Stimulated activated memory B cell treated with anti-CD40 and anti-IgM and Interleukin-4, amounts not matched to agents 10 μg/mL and 1 μg/mL and 100 μg/mL, for 72 hours (primary cell): Measurements from ENCODE around the gene ACTN2.
A peak's percentile ranks its signal among the peaks of the same experiment; 100 is the strongest.

Source experiments
- ATAC-seq: fragments of 150-1000 bp; cut with Tn5 transposase; 2 replicates; pipeline ENCODE4 v1.10.0; 2021
- H3K27ac Mint-ChIP-seq: one replicate; pipeline ENCODE4 v1.8.0; 2022; ENCODE audit warnings: mild to moderate bottlenecking, mixed read lengths
- H3K27me3 Mint-ChIP-seq: one replicate; pipeline ENCODE4 v1.8.0; 2022; ENCODE audit warnings: mixed read lengths
- H3K36me3 Mint-ChIP-seq: one replicate; pipeline ENCODE4 v1.8.0; 2022; ENCODE audit warnings: mixed read lengths
- H3K4me1 Mint-ChIP-seq: one replicate; pipeline ENCODE4 v1.8.0; 2022; ENCODE audit warnings: mixed read lengths
- H3K4me3 Mint-ChIP-seq: one replicate; pipeline ENCODE4 v1.8.0; 2022; ENCODE audit warnings: mild to moderate bottlenecking, moderate library complexity, mixed read lengths
- H3K9me3 Mint-ChIP-seq: one replicate; pipeline ENCODE4 v1.8.0; 2022; ENCODE audit warnings: mixed read lengths

Gene ACTN2

GRCh38 chr1:236744533-236744932, 58.2 kb downstream of the ACTN2 start:
- H3K27me3 Mint-ChIP-seq = peaks cover 28% of the 10 kb centered on the region
- no peak overlapping the region for H3K27ac Mint-ChIP-seq
- no peaks in the 10 kb centered on the region for H3K4me1 Mint-ChIP-seq
- no peaks in the 10 kb centered on the region for H3K36me3 Mint-ChIP-seq
- peaks cover 2% of the 10 kb centered on the region for H3K9me3 Mint-ChIP-seq
- no peak for ATAC-seq
- no peak overlapping the region for H3K4me3 Mint-ChIP-seq

GRCh38 chr1:236746785-236747184, 60.5 kb downstream of the ACTN2 start:
- no peaks in the 10 kb centered on the region for H3K36me3 Mint-ChIP-seq
- no peak overlapping the region for H3K27ac Mint-ChIP-seq
- no peak for ATAC-seq
- H3K27me3 Mint-ChIP-seq = peaks cover 21% of the 10 kb centered on the region
- no peaks in the 10 kb centered on the region for H3K4me1 Mint-ChIP-seq
- no peak overlapping the region for H3K4me3 Mint-ChIP-seq
- no peaks in the 10 kb centered on the region for H3K9me3 Mint-ChIP-seq

- Mint-ChIP-seq H3K27ac (no peak overlapping the region), H3K9me3 (no peaks in the 10 kb centered on the region), H3K4me1 (no peaks in the 10 kb centered on the region), H3K27me3 (peaks cover 21% of the 10 kb centered on the region), H3K36me3 (no peaks in the 10 kb centered on the region), H3K4me3 (no peak overlapping the region)
- no peak for ATAC-seq
These were observed 61.1 kb downstream of the ACTN2 start for GRCh38 chr1:236747311-236747985.

GRCh38 chr1:236748268-236748870, 62.1 kb downstream of the ACTN2 start:
- Mint-ChIP-seq H3K27me3 (peaks cover 21% of the 10 kb centered on the region), H3K4me1 (no peaks in the 10 kb centered on the region), H3K4me3 (no peak overlapping the region), H3K36me3 (no peaks in the 10 kb centered on the region), H3K27ac (no peak overlapping the region), H3K9me3 (no peaks in the 10 kb centered on the region)
- no peak for ATAC-seq

GRCh38 chr1:236750928-236751327, 64.6 kb downstream of the ACTN2 start:
- Mint-ChIP-seq H3K4me3 (no peak overlapping the region), H3K4me1 (no peaks in the 10 kb centered on the region), H3K27ac (no peak overlapping the region), H3K36me3 (no peaks in the 10 kb centered on the region), H3K27me3 (peaks cover 30% of the 10 kb centered on the region), H3K9me3 (no peaks in the 10 kb centered on the region)
- no peak for ATAC-seq

GRCh38 chr1:236751385-236751784, 65.1 kb downstream of the ACTN2 start:
- no peak overlapping the region for H3K27ac Mint-ChIP-seq
- no peak overlapping the region for H3K4me3 Mint-ChIP-seq
- H3K27me3 Mint-ChIP-seq = peaks cover 30% of the 10 kb centered on the region
- no peaks in the 10 kb centered on the region for H3K9me3 Mint-ChIP-seq
- no peaks in the 10 kb centered on the region for H3K36me3 Mint-ChIP-seq
- H3K4me1 Mint-ChIP-seq = no peaks in the 10 kb centered on the region
- ATAC-seq = no peak

- Mint-ChIP-seq H3K4me1 (no peaks in the 10 kb centered on the region), H3K9me3 (no peaks in the 10 kb centered on the region), H3K36me3 (no peaks in the 10 kb centered on the region), H3K27ac (no peak overlapping the region), H3K4me3 (no peak overlapping the region), H3K27me3 (peaks cover 30% of the 10 kb centered on the region)
- ATAC-seq = no peak
These were observed 65.6 kb downstream of the ACTN2 start for GRCh38 chr1:236751935-236752334.

- no peak overlapping the region for H3K27ac Mint-ChIP-seq
- no peaks in the 10 kb centered on the region for H3K4me1 Mint-ChIP-seq
- H3K4me3 Mint-ChIP-seq = no peak overlapping the region
- ATAC-seq = no peak
- H3K9me3 Mint-ChIP-seq = no peaks in the 10 kb centered on the region
- no peaks in the 10 kb centered on the region for H3K36me3 Mint-ChIP-seq
- H3K27me3 Mint-ChIP-seq = peaks cover 22% of the 10 kb centered on the region
These were observed 67.2 kb downstream of the ACTN2 start for GRCh38 chr1:236753516-236753915.

- Mint-ChIP-seq H3K4me1 (no peaks in the 10 kb centered on the region), H3K27ac (no peak overlapping the region), H3K36me3 (no peaks in the 10 kb centered on the region), H3K27me3 (peaks cover 22% of the 10 kb centered on the region), H3K4me3 (no peak overlapping the region), H3K9me3 (no peaks in the 10 kb centered on the region)
- ATAC-seq = no peak
These were observed 67.7 kb downstream of the ACTN2 start for GRCh38 chr1:236753964-236754363.

- Mint-ChIP-seq H3K4me3 (no peak overlapping the region), H3K36me3 (no peaks in the 10 kb centered on the region), H3K27ac (no peak overlapping the region), H3K27me3 (peaks cover 22% of the 10 kb centered on the region), H3K4me1 (peaks cover 6% of the 10 kb centered on the region), H3K9me3 (no peaks in the 10 kb centered on the region)
- no peak for ATAC-seq
These were observed 68.4 kb downstream of the ACTN2 start for GRCh38 chr1:236754525-236755210.

GRCh38 chr1:236757640-236758039, 71.3 kb downstream of the ACTN2 start:
- no peak for ATAC-seq
- Mint-ChIP-seq H3K27ac (no peak overlapping the region), H3K4me3 (no peak overlapping the region), H3K27me3 (peaks cover 14% of the 10 kb centered on the region), H3K36me3 (no peaks in the 10 kb centered on the region), H3K4me1 (peaks cover 6% of the 10 kb centered on the region), H3K9me3 (no peaks in the 10 kb centered on the region)

GRCh38 chr1:236759252-236759859, 73.1 kb downstream of the ACTN2 start:
- Mint-ChIP-seq H3K4me1 (peaks cover 6% of the 10 kb centered on the region), H3K27me3 (peaks cover 23% of the 10 kb centered on the region), H3K27ac (no peak overlapping the region), H3K9me3 (no peaks in the 10 kb centered on the region), H3K36me3 (no peaks in the 10 kb centered on the region), H3K4me3 (peak overlapping the region; percentile 43)
- ATAC-seq = no peak

- no peaks in the 10 kb centered on the region for H3K36me3 Mint-ChIP-seq
- no peak overlapping the region for H3K4me3 Mint-ChIP-seq
- no peak overlapping the region for H3K27ac Mint-ChIP-seq
- ATAC-seq = no peak
- peaks cover 25% of the 10 kb centered on the region for H3K27me3 Mint-ChIP-seq
- no peaks in the 10 kb centered on the region for H3K9me3 Mint-ChIP-seq
- H3K4me1 Mint-ChIP-seq = peaks cover 6% of the 10 kb centered on the region
These were observed 74.2 kb downstream of the ACTN2 start for GRCh38 chr1:236760480-236760879.

GRCh38 chr1:236760986-236761385, 74.7 kb downstream of the ACTN2 start:
- Mint-ChIP-seq H3K4me1 (peaks cover 6% of the 10 kb centered on the region), H3K9me3 (no peaks in the 10 kb centered on the region), H3K27ac (no peak overlapping the region), H3K4me3 (no peak overlapping the region), H3K36me3 (no peaks in the 10 kb centered on the region), H3K27me3 (peaks cover 30% of the 10 kb centered on the region)
- ATAC-seq = no peak

- H3K4me3 Mint-ChIP-seq = no peak overlapping the region
- H3K9me3 Mint-ChIP-seq = no peaks in the 10 kb centered on the region
- ATAC-seq = no peak
- H3K27me3 Mint-ChIP-seq = peaks cover 31% of the 10 kb centered on the region
- no peaks in the 10 kb centered on the region for H3K36me3 Mint-ChIP-seq
- no peak overlapping the region for H3K27ac Mint-ChIP-seq
- H3K4me1 Mint-ChIP-seq = peaks cover 6% of the 10 kb centered on the region
These were observed 75.3 kb downstream of the ACTN2 start for GRCh38 chr1:236761397-236762132.
